ENCODE measurements around the gene TMEM52B. TPM values are rescaled to one million over a fixed set of nuclear protein-coding genes. Genes with fewer than 3 reads are reported as not detected.
A peak's percentile ranks its signal among the peaks of the same experiment; 100 is the strongest.
"Not testable (repeated sequence)": the region's sequence is repeated elsewhere in the genome, so short reads cannot be mapped to it uniquely, and the experiment has no call there.

TMEM52B gene
- polyA plus RNA-seq, 3 donors, result 173 to 203 (median 186) TPM

GRCh38 chr12:10211101-10211939 lies 32.5 kb downstream of the TMEM52B start:
- no peak for DNase-seq (ENCODE audit: low read depth in 3 of 3, low spot score in 2 of 3)

DNA sequence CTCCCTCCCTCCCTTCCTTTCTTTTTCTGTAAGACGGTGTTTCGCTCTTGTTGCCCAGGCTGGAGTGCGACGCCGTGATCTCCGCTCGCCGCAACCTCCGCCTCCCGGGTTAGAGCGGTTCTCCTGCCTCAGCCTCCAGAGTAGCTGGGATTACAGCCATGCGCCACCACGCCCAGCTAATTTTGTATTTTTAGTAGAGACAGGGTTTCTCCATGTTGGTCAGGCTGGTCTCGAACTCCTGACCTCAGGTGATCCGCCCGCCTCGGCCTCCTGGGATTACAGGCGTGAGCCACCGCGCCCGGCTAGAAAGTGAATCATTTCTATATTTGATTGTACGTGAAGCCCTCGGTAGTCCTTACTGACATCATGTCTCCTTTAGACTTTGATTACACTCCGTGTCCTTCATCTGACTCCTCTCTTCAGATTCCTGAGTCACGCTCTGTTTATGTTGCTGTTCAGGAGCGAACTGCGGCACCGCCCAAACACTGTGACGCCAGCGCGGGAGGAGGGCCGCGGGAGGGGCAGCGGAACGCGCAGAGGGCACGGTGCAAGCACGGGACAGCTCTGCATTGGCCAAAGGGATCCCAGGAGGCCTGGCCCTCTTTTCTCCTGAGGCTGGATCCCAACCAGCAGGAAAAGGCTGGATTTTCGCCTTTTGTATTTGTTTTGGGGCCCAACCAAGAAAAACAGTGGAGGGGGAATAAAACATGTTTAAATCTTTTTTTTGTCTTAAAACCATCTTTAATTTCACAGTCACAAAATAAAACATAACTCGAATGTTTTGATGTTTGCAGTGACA lies 33.3 kb downstream of the TMEM52B start:
- DNase-seq (ENCODE audit: low read depth in 3 of 3, low spot score in 2 of 3), result peak; percentile 86 to 90 (median 88)

- peak in 1 of 3 donors; percentile 18 for DNase-seq (ENCODE audit: low read depth in 3 of 3, low spot score in 2 of 3)
These were observed 33.9 kb downstream of the TMEM52B start, which contains the start of gene GABARAPL1 for GRCh38 chr12:10212739-10213131. TSS of gene GABARAPL1 (plus strand) at chr12:10212877. CDS start at chr12:10213130, 253 bp downstream.

GRCh38 chr12:10213168-10214135 lies 34.6 kb downstream of the TMEM52B start:
- DNase-seq (ENCODE audit: low read depth in 3 of 3, low spot score in 2 of 3), result peak; percentile 47 to 69 (median 59)

GRCh38 chr12:10214136-10214894 lies 35.5 kb downstream of the TMEM52B start:
- DNase-seq (ENCODE audit: low read depth in 3 of 3, low spot score in 2 of 3), result peak in 1 of 3 donors; percentile 13

DNA sequence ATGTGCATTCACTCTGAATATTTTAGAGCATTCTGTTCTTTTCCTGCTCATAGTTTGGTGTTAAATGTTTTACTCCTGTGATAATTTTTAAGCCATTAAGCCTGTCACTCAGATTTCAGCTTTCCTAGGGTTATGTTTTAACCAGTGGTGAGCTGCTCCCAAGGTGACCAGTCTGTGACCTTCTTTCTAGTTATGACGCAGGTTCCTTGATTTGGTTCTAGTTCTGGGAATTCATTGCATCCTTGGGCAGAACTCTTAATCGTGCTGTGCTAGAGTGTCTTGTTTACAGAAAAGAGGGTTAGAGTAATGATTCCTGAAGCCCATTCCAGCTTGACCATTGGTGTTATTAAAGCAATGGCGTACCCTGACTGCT lies 36.0 kb downstream of the TMEM52B start:
- DNase-seq (ENCODE audit: low read depth in 3 of 3, low spot score in 2 of 3), result no peak

- DNase-seq (ENCODE audit: low read depth in 3 of 3, low spot score in 2 of 3), result no peak
These were observed 36.6 kb downstream of the TMEM52B start for GRCh38 chr12:10215436-10215835.

DNA sequence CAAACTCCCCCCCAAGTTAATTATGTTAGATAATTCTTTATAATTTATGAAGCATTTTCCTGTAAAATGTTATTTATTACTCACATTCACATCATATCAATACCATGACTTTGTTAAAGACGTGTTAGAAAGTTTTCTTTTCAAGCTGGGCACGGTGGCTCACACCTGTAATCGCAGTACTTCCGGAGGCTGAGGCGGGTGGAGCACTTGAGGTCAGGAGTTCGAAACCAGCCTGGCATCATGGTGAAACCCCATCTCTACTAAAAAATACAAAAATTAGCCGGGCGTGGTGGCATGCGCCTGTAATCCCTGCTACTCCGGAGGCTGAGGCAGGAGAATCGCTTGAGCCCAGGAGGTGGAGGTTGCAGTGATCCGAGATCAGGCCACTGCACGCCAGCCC lies 37.1 kb downstream of the TMEM52B start:
- not testable (repeated sequence) for DNase-seq (ENCODE audit: low read depth in 3 of 3, low spot score in 2 of 3)

DNA sequence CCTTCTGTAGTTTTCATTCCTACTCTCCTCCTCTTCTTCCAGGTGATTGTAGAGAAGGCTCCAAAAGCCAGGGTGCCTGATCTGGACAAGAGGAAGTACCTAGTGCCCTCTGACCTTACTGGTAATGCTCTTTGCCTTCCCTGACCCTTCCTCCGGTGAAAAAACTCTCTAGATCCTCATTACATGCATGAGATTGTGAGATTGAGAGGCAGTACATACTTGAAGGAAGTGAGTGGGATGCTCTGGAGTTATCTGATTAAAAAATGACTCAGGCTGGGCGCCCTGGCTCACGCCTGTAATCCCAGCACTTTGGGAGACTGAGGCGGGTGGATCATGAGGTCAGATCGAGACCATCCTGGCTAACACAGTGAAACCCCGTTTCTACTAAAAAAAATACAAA lies 39.2 kb downstream of the TMEM52B start:
- DNase-seq (ENCODE audit: low read depth in 3 of 3, low spot score in 2 of 3), result no peak

GRCh38 chr12:10220398-10221077 lies 41.7 kb downstream of the TMEM52B start:
- no peak for DNase-seq (ENCODE audit: low read depth in 3 of 3, low spot score in 2 of 3)

DNA sequence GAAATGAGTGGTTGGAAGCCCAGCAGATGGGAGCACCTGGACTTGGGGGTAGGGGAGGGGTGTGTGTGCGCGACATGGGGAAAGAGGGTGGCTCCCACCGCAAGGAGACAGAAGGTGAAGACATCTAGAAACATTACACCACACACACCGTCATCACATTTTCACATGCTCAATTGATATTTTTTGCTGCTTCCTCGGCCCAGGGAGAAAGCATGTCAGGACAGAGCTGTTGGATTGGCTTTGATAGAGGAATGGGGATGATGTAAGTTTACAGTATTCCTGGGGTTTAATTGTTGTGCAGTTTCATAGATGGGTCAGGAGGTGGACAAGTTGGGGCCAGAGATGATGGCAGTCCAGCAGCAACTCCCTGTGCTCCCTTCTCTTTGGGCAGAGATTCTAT lies 43.0 kb downstream of the TMEM52B start:
- no peak for DNase-seq (ENCODE audit: low read depth in 3 of 3, low spot score in 2 of 3)

- DNase-seq (ENCODE audit: low read depth in 3 of 3, low spot score in 2 of 3), result no peak
These were observed 44.4 kb downstream of the TMEM52B start for GRCh38 chr12:10223208-10223607.

DNA sequence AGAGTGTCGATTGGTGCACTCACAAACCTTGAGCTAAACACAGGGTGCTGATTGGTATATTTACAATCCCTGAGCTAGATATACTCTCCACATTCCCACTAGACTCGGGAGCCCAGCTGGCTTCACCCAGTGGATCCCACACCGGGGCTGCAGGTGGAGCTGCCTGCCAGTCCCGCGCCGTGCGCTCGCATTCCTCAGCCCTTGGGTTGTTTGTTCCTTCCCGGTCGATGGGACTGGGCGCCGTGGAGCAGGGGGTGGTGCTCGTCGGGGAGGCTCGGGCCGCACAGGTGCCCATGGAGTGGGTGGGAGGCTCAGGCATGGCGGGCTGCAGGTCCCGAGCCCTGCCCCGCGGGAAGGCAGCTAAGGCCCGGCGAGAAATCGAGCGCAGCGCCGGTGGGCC lies 46.6 kb downstream of the TMEM52B start:
- not testable (repeated sequence) for DNase-seq (ENCODE audit: low read depth in 3 of 3, low spot score in 2 of 3)

- no peak for DNase-seq (ENCODE audit: low read depth in 3 of 3, low spot score in 2 of 3)
These were observed 47.3 kb downstream of the TMEM52B start for GRCh38 chr12:10226086-10226485.

- no peak for DNase-seq (ENCODE audit: low read depth in 3 of 3, low spot score in 2 of 3)
These were observed 47.9 kb downstream of the TMEM52B start for GRCh38 chr12:10226731-10227130.

- DNase-seq (ENCODE audit: low read depth in 3 of 3, low spot score in 2 of 3), result no peak
These were observed 48.8 kb downstream of the TMEM52B start for GRCh38 chr12:10227648-10228047.

DNA sequence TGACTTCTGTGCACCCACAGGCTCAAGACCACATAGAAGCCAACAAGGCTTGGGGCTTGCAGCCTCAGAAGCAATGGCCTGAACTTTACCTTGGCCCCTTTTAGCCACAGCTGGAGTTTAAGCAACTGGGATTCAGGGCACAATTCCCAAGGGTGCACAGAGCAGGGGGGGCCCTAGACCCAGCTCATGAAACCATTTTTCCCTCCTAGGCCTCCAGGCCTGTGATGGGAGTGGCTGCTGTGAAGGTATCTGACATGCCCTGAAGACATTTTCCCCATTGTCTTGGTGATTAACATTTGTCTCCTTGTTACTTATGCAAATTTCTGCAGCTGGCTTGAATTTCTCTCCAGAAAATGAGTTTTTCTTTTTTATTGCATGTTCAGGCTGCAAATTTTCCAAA lies 55.7 kb downstream of the TMEM52B start:
- DNase-seq (ENCODE audit: low read depth in 3 of 3, low spot score in 2 of 3), result no peak

DNA sequence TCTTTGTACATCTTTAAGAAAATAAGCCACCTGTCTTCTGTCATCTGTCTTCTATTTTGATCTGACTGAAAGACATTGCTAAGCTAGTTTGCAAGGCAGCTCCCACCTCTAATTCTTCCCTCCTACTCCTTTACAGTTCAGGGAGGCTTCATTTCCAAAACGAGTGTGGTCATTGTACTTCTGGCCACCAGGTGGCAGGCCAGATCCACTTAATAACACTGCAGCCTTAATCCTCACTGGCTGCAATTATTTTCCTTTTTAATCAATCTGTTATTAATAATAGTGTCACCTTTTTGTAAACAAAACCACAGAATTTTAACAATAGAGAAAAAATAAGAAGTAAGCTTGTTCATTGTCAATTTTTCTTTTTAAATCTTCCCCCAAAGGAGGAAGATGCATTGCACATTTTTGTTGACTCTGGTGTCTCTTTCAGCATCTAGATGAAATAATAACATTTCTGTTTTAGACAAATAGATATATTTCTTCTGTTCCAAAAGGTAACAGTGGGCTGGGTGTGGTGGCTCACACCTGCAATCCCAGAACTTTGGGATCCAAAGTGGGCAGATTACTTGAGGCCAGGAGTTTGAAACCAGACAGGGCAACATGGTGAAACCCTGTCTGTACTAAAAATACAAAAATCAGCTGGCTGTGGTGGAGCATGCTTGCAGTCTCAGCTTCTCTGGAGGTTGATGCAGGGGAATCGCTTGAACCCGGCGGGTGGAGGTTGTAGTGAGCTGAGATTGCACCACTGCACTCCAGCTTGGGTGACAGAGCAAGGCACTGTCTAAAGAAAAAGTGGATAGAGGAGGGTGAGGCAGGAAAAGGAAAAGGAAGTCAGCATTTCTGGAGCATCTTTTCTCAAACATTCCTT lies 57.2 kb downstream of the TMEM52B start:
- peak in 2 of 3 donors; percentile 10 to 29 for DNase-seq (ENCODE audit: low read depth in 3 of 3, low spot score in 2 of 3)

Data from right renal cortex interstitium (tissue), 3 donors.